SK-N-SH (cell line): ENCODE results near the gene MINDY4. TPM values are rescaled to one million over a fixed set of nuclear protein-coding genes. Genes with fewer than 3 reads are reported as not detected.

Experiments
- CTCF ChIA-PET: fragments of 300-600, 350-600 bp; formaldehyde crosslinking; extraction: SDS; loops from one replicate; lab custom pipeline; 2021; lab: Yijun Ruan, JAX
- POLR2A ChIA-PET: fragments of 350-600 bp; sonication (Branson Sonifier 250); formaldehyde crosslinking; extraction: SDS; loops from one replicate; lab custom pipeline; 2020; ENCODE audit warnings: antibody characterized with exemption, inconsistent platforms; lab: Yijun Ruan, JAX
- DNase-seq: peaks from one replicate; pipeline ENCODE4 v3.0.0; 2012
- H2AFZ ChIP-seq: fragments of 200-600 bp; sonication (generic); 2 replicates; pipeline ENCODE4 v1.8.1; 2016; ENCODE audit warnings: antibody characterized with exemption, mild to moderate bottlenecking, low read depth
- H3F3A ChIP-seq: fragments of 200-600 bp; sonication (generic); replicated peaks from 2 replicates; pipeline ENCODE3; 2016; ENCODE audit warnings: antibody characterized with exemption, mild to moderate bottlenecking; ENCODE audit not compliant: insufficient read depth
- H3K27ac ChIP-seq, 2 experiments: fragments of 200-500 bp in 1 of 2; fragments of 200-600 bp in 1 of 2; sonication (Bioruptor generic) in 1 of 2; sonication (generic), shearing (Covaris generic) in 1 of 2; 2 replicates each; pipeline versions ENCODE4 v1.5.1 to v1.6.1; 2014 to 2016; ENCODE audit warnings: low read depth in 2 of 2, inconsistent platforms in 1 of 2, low read length in 1 of 2, mild to moderate bottlenecking in 1 of 2, mixed read lengths in 1 of 2
- H3K27me3 ChIP-seq: fragments of 200-600 bp; sonication (generic), shearing (Covaris generic); 2 replicates; pipeline ENCODE4 v1.6.1; 2016; ENCODE audit warnings: mixed run types; ENCODE audit not compliant: insufficient read depth
- H3K36me3 ChIP-seq, 2 experiments: fragments of 200-500 bp in 1 of 2; fragments of 200-600 bp in 1 of 2; sonication (Bioruptor generic) in 1 of 2; sonication (generic) in 1 of 2; replicated peaks in 1 of 2; 2 replicates each; pipeline versions ENCODE3 to v1.5.1; 2014 to 2016; ENCODE audit warnings: low read length in 1 of 2, mild to moderate bottlenecking in 1 of 2; ENCODE audit not compliant: insufficient read depth in 2 of 2, control insufficient read depth in 1 of 2
- H3K4me1 ChIP-seq, 2 experiments: fragments of 200-500 bp in 1 of 2; fragments of 200-600 bp in 1 of 2; sonication (Bioruptor generic) in 1 of 2; sonication (generic), shearing (Covaris generic) in 1 of 2; 2 replicates each; pipeline versions ENCODE4 v1.5.1 to v1.6.1; 2014 to 2016; ENCODE audit warnings: low read depth in 1 of 2, low read length in 1 of 2, mixed run types in 1 of 2; ENCODE audit not compliant: insufficient read depth in 2 of 2, control insufficient read depth in 1 of 2
- H3K4me2 ChIP-seq: fragments of 200-600 bp; sonication (generic), shearing (Covaris generic); 2 replicates; pipeline ENCODE4 v1.6.1; 2017; ENCODE audit warnings: mixed run types
- H3K4me3 ChIP-seq, 2 experiments: fragments of 200-500 bp in 1 of 2; fragments of 200-600 bp in 1 of 2; sonication (Bioruptor generic) in 1 of 2; sonication (generic), shearing (Covaris generic) in 1 of 2; 2 replicates each; pipeline versions ENCODE4 v1.5.1 to v1.8.1; 2014 to 2016; ENCODE audit warnings: low read depth in 2 of 2, inconsistent platforms in 1 of 2, low read length in 1 of 2, mild to moderate bottlenecking in 1 of 2, mixed read lengths in 1 of 2, moderate library complexity in 1 of 2
- H3K79me2 ChIP-seq: fragments of 200-600 bp; sonication (generic); 2 replicates; pipeline ENCODE4 v1.8.1; 2017; ENCODE audit warnings: mild to moderate bottlenecking; ENCODE audit not compliant: insufficient read depth
- H3K9ac ChIP-seq: fragments of 200-600 bp; sonication (generic); 2 replicates; pipeline ENCODE4 v1.6.1; 2017; ENCODE audit warnings: mixed run types
- H3K9me2 ChIP-seq: fragments of 200-600 bp; sonication (generic); 2 replicates; pipeline ENCODE4 v1.6.1; 2017; ENCODE audit warnings: mixed run types
- H3K9me3 ChIP-seq: fragments of 200-600 bp; sonication (generic); 2 replicates; pipeline ENCODE4 v1.6.1; 2017; ENCODE audit warnings: mixed run types, mild to moderate bottlenecking, moderate library complexity
- H4K20me1 ChIP-seq: fragments of 200-600 bp; sonication (generic); 2 replicates; pipeline ENCODE4 v1.6.1; 2017; ENCODE audit warnings: mild to moderate bottlenecking, mixed run types; ENCODE audit not compliant: insufficient read depth
- ELF1 ChIP-seq: IDR thresholded peaks from 2 replicates; pipeline ENCODE4 v1.4.0; 2012
- GATA2 ChIP-seq: sonication (generic); formaldehyde crosslinking; IDR thresholded peaks from 2 replicates; pipeline ENCODE4 v1.5.0; 2020; ENCODE audit warnings: mild to moderate bottlenecking, missing genetic modification reagents
- JUND ChIP-seq: IDR thresholded peaks from 2 replicates; pipeline ENCODE4 v1.4.0; 2012
- MEF2A ChIP-seq: IDR thresholded peaks from 2 replicates; pipeline ENCODE4 v1.4.0; 2012; ENCODE audit warnings: low read depth, borderline replicate concordance
- MXI1 ChIP-seq: IDR thresholded peaks from 2 replicates; pipeline ENCODE4 v1.6.1; 2012; ENCODE audit warnings: mild to moderate bottlenecking, low read depth, low read length, improper control_type of control experiment
- NRF1 ChIP-seq: IDR thresholded peaks from 2 replicates; pipeline ENCODE4 v1.6.1; 2012; ENCODE audit warnings: low read depth, mild to moderate bottlenecking, low read length
- PBX3 ChIP-seq: IDR thresholded peaks from 2 replicates; pipeline ENCODE4; 2012
- RXRA ChIP-seq: IDR thresholded peaks from 2 replicates; pipeline ENCODE4 v1.4.0; 2012; ENCODE audit warnings: low read depth, mild to moderate bottlenecking, borderline replicate concordance
- SIN3A ChIP-seq: IDR thresholded peaks from 2 replicates; pipeline ENCODE4 v1.6.1; 2012; ENCODE audit warnings: low read depth, mild to moderate bottlenecking, low read length, moderate library complexity, borderline replicate concordance
- TAF1 ChIP-seq: IDR thresholded peaks from 2 replicates; pipeline ENCODE4 v1.6.1; 2012; ENCODE audit warnings: low read depth, mild to moderate bottlenecking, low read length, moderate library complexity, borderline replicate concordance
- TEAD4 ChIP-seq: IDR thresholded peaks from 2 replicates; pipeline ENCODE4 v1.4.0; 2012; ENCODE audit warnings: mild to moderate bottlenecking, borderline replicate concordance; ENCODE audit not compliant: insufficient read depth
- ZBTB33 ChIP-seq: IDR thresholded peaks from 2 replicates; pipeline ENCODE4 v1.4.0; 2012; ENCODE audit warnings: low read depth, borderline replicate concordance
- whole genome bisulfite sequencing: methylation state at CpG from one replicate; pipeline ENCODE4 v1.1.6; 2017; ENCODE audit warnings: low lambda C conversion rate; 5-methylcytosine and 5-hydroxymethylcytosine counted together
- polyA plus RNA-seq, 3 experiments: library from polyadenylated mRNA; depleted of rRNA; stranded (reverse); fragments of >200 nt; gene quantifications; 2 replicates each; pipeline ENCODE4 v1.2.3, GENCODE V29; 2012
- TF ChIP-seq, protein P1 (sequence below): IDR thresholded peaks from 2 replicates; pipeline ENCODE4 v1.4.0; 2012; ENCODE audit warnings: low read depth
- TF ChIP-seq, protein P2 (sequence below): fragments of 200-600 bp; sonication (generic); IDR thresholded peaks from 2 replicates; pipeline ENCODE4 v1.6.1; 2017; ENCODE audit warnings: antibody characterized with exemption, mild to moderate bottlenecking, moderate library complexity
- TF ChIP-seq, protein P3 (sequence below): IDR thresholded peaks from 2 replicates; pipeline ENCODE4 v1.6.1; 2012; ENCODE audit warnings: mild to moderate bottlenecking, low read depth, low read length, moderate library complexity

Gene MINDY4
- polyA plus RNA-seq, 1 of the 3 experiments (the other 2 are of a cell fraction): 1.8 TPM

GRCh38 chr7:30826181-30826580, 55.0 kb downstream of the MINDY4 start (continued):
- TF ChIP-seq TAF1: no peak
- no peak for TF ChIP-seq GATA2 (CRISPR knock-in tag)
- no peak for TF ChIP-seq RXRA
- no peak for TF ChIP-seq SIN3A
- TF ChIP-seq, all 33 proteins: peak for 0

- Histone ChIP-seq H3K4me2 (no peak overlapping the region), H3K4me1 (no peaks in the 10 kb centered on the region), H3K27ac (no peak overlapping the region), H3K4me3 (no peak overlapping the region), H4K20me1 (no peaks in the 10 kb centered on the region), H3K9ac (no peak overlapping the region), H3K79me2 (no peaks in the 10 kb centered on the region), H3K9me3 (no peaks in the 10 kb centered on the region), H3K9me2 (no peaks in the 10 kb centered on the region), H3K36me3 (peaks cover 0 to 2% of the 10 kb centered on the region in 2 experiments), H2AFZ (no peak overlapping the region), H3F3A (no peaks in the 10 kb centered on the region), H3K27me3 (no peaks in the 10 kb centered on the region)
- no peak for DNase-seq
- TF ChIP-seq TEAD4: no peak
- no peak for TF ChIP-seq JUND
- no peak for TF ChIP-seq ELF1
- TF ChIP-seq MEF2A: no peak
- TF ChIP-seq, protein P1, sequence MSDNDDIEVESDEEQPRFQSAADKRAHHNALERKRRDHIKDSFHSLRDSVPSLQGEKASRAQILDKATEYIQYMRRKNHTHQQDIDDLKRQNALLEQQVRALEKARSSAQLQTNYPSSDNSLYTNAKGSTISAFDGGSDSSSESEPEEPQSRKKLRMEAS: no peak
- TF ChIP-seq ZBTB33: no peak
- TF ChIP-seq, protein P2, sequence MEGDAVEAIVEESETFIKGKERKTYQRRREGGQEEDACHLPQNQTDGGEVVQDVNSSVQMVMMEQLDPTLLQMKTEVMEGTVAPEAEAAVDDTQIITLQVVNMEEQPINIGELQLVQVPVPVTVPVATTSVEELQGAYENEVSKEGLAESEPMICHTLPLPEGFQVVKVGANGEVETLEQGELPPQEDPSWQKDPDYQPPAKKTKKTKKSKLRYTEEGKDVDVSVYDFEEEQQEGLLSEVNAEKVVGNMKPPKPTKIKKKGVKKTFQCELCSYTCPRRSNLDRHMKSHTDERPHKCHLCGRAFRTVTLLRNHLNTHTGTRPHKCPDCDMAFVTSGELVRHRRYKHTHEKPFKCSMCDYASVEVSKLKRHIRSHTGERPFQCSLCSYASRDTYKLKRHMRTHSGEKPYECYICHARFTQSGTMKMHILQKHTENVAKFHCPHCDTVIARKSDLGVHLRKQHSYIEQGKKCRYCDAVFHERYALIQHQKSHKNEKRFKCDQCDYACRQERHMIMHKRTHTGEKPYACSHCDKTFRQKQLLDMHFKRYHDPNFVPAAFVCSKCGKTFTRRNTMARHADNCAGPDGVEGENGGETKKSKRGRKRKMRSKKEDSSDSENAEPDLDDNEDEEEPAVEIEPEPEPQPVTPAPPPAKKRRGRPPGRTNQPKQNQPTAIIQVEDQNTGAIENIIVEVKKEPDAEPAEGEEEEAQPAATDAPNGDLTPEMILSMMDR: no peak
- no peak for TF ChIP-seq MXI1
- TF ChIP-seq GATA2 (CRISPR knock-in tag): no peak
- TF ChIP-seq PBX3: no peak
- TF ChIP-seq, protein P3, sequence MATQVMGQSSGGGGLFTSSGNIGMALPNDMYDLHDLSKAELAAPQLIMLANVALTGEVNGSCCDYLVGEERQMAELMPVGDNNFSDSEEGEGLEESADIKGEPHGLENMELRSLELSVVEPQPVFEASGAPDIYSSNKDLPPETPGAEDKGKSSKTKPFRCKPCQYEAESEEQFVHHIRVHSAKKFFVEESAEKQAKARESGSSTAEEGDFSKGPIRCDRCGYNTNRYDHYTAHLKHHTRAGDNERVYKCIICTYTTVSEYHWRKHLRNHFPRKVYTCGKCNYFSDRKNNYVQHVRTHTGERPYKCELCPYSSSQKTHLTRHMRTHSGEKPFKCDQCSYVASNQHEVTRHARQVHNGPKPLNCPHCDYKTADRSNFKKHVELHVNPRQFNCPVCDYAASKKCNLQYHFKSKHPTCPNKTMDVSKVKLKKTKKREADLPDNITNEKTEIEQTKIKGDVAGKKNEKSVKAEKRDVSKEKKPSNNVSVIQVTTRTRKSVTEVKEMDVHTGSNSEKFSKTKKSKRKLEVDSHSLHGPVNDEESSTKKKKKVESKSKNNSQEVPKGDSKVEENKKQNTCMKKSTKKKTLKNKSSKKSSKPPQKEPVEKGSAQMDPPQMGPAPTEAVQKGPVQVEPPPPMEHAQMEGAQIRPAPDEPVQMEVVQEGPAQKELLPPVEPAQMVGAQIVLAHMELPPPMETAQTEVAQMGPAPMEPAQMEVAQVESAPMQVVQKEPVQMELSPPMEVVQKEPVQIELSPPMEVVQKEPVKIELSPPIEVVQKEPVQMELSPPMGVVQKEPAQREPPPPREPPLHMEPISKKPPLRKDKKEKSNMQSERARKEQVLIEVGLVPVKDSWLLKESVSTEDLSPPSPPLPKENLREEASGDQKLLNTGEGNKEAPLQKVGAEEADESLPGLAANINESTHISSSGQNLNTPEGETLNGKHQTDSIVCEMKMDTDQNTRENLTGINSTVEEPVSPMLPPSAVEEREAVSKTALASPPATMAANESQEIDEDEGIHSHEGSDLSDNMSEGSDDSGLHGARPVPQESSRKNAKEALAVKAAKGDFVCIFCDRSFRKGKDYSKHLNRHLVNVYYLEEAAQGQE: no peak
- no peak for TF ChIP-seq NRF1
- CTCF ChIA-PET: interaction anchor here (0.7 to 2.5 kb wide), 3 partner anchors 110 to 294 kb away, joined by 3 to 10 read pairs (median 5); no protein-coding TSS in a partner anchor
- POLR2A ChIA-PET: no interaction called here
- WGBS: 92% methylated on average over 6 of the region's 9 CpGs
Measured at GRCh38 chr7:30828591-30828990, 57.4 kb downstream of the MINDY4 start.
